GM12874 (cell line): ENCODE data around the gene UBB.

Experiments used
- TF ChIP-seq, protein P1 (sequence below): IDR thresholded peaks from 2 replicates; pipeline ENCODE4 v1.5.1; 2011; ENCODE audit warnings: low read depth, mild to moderate bottlenecking, control low read depth, low read length, moderate library complexity; ENCODE audit not compliant: insufficient read depth

The UBB gene

GRCh38 chr17:16427020-16427419 lies 46.1 kb downstream of the UBB start:
- TF ChIP-seq, protein P1, sequence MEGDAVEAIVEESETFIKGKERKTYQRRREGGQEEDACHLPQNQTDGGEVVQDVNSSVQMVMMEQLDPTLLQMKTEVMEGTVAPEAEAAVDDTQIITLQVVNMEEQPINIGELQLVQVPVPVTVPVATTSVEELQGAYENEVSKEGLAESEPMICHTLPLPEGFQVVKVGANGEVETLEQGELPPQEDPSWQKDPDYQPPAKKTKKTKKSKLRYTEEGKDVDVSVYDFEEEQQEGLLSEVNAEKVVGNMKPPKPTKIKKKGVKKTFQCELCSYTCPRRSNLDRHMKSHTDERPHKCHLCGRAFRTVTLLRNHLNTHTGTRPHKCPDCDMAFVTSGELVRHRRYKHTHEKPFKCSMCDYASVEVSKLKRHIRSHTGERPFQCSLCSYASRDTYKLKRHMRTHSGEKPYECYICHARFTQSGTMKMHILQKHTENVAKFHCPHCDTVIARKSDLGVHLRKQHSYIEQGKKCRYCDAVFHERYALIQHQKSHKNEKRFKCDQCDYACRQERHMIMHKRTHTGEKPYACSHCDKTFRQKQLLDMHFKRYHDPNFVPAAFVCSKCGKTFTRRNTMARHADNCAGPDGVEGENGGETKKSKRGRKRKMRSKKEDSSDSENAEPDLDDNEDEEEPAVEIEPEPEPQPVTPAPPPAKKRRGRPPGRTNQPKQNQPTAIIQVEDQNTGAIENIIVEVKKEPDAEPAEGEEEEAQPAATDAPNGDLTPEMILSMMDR: no peak

- TF ChIP-seq, protein P1: peak; percentile 50
Measured at GRCh38 chr17:16428098-16428882, 47.4 kb downstream of the UBB start.

- TF ChIP-seq, protein P1: no peak
Measured at GRCh38 chr17:16429083-16429482, 48.2 kb downstream of the UBB start.

DNA sequence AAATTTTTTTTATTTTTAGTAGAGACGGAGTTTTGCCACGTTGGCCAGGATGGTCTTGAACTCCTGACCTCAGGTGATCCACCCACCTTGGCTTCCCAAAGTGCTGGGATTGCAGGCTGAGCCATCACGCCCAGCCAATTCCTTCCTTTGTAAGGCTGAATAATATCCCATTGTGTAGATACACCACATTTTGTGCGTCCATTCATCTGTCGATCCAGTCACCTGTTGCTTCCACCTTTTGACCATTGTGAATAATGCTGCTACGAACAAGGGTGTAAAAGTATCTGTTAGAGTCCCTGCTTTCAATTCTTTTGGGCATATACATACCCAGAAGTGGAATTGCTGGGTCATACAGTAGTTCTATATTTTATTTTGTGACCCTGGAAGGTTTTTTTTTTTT lies 49.8 kb downstream of the UBB start:
- TF ChIP-seq, protein P1: no peak

GRCh38 chr17:16432017-16432416 lies 51.1 kb downstream of the UBB start:
- TF ChIP-seq, protein P1: no peak
